ENCODE results near the gene HTR3D. TPM values are rescaled to one million over a fixed set of nuclear protein-coding genes. Genes with fewer than 3 reads are reported as not detected.

HTR3D gene
- polyA plus RNA-seq, 1 donor from 2014 or later, result not detected

DNA sequence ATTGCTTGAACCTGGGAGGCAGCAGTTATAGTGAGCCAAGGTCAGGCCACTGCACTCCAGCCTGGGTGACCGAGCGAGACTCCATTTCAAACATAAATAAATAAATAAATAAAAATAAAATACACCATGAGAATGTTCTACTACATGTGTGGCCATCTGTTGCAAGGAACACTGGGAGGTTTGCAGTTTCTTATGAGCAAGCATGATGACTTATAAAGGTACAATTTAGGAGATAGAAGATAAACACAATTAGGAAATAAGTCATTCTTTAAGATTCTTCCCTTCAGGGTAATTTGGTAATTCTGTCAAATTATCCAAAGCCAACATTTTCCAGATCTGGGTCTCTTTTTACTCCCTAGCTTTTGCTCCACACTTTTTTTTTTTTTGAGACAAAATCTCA lies 34.7 kb downstream of the HTR3D start:
- TF ChIP-seq, protein P1, sequence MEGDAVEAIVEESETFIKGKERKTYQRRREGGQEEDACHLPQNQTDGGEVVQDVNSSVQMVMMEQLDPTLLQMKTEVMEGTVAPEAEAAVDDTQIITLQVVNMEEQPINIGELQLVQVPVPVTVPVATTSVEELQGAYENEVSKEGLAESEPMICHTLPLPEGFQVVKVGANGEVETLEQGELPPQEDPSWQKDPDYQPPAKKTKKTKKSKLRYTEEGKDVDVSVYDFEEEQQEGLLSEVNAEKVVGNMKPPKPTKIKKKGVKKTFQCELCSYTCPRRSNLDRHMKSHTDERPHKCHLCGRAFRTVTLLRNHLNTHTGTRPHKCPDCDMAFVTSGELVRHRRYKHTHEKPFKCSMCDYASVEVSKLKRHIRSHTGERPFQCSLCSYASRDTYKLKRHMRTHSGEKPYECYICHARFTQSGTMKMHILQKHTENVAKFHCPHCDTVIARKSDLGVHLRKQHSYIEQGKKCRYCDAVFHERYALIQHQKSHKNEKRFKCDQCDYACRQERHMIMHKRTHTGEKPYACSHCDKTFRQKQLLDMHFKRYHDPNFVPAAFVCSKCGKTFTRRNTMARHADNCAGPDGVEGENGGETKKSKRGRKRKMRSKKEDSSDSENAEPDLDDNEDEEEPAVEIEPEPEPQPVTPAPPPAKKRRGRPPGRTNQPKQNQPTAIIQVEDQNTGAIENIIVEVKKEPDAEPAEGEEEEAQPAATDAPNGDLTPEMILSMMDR (IDR thresholded peaks at IDR 0.05; ENCODE audit: poor library complexity, severe bottlenecking), result no peak
- TF ChIP-seq EP300 (conservative IDR thresholded peaks at IDR 0.05; ENCODE audit: poor library complexity, severe bottlenecking) (no peak), EZH2 (IDR thresholded peaks at IDR 0.05; ENCODE audit: borderline replicate concordance, insufficient read depth, low read length, poor library complexity, severe bottlenecking) (no peak), TAF1 (IDR thresholded peaks at IDR 0.05; ENCODE audit: low read depth) (no peak), MXI1 (conservative IDR thresholded peaks at IDR 0.05; ENCODE audit: poor library complexity, severe bottlenecking) (no peak), POLR2AphosphoS5 (IDR thresholded peaks at IDR 0.05) (no peak)
- TF ChIP-seq, protein P2, sequence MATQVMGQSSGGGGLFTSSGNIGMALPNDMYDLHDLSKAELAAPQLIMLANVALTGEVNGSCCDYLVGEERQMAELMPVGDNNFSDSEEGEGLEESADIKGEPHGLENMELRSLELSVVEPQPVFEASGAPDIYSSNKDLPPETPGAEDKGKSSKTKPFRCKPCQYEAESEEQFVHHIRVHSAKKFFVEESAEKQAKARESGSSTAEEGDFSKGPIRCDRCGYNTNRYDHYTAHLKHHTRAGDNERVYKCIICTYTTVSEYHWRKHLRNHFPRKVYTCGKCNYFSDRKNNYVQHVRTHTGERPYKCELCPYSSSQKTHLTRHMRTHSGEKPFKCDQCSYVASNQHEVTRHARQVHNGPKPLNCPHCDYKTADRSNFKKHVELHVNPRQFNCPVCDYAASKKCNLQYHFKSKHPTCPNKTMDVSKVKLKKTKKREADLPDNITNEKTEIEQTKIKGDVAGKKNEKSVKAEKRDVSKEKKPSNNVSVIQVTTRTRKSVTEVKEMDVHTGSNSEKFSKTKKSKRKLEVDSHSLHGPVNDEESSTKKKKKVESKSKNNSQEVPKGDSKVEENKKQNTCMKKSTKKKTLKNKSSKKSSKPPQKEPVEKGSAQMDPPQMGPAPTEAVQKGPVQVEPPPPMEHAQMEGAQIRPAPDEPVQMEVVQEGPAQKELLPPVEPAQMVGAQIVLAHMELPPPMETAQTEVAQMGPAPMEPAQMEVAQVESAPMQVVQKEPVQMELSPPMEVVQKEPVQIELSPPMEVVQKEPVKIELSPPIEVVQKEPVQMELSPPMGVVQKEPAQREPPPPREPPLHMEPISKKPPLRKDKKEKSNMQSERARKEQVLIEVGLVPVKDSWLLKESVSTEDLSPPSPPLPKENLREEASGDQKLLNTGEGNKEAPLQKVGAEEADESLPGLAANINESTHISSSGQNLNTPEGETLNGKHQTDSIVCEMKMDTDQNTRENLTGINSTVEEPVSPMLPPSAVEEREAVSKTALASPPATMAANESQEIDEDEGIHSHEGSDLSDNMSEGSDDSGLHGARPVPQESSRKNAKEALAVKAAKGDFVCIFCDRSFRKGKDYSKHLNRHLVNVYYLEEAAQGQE (IDR thresholded peaks at IDR 0.05; ENCODE audit: borderline replicate concordance), result no peak
- Histone ChIP-seq H3K36me3 (ENCODE audit: insufficient read depth, low read length) (no peaks in the 10 kb centered on the region), H3K4me3 (ENCODE audit: low read length) (no peak overlapping the region), H3K79me2 (replicated peaks; ENCODE audit: insufficient read depth, low read length) (no peaks in the 10 kb centered on the region), H4K20me1 (ENCODE audit: insufficient read depth) (no peaks in the 10 kb centered on the region), H2AFZ (ENCODE audit: low read depth, low read length) (no peak overlapping the region), H3K9me2 (ENCODE audit: insufficient read depth, low read length) (no peaks in the 10 kb centered on the region), H3K9me3 (ENCODE audit: low read length) (peaks cover 3% of the 10 kb centered on the region), H3K9ac (ENCODE audit: low read length) (no peak overlapping the region), H3K27me3 (ENCODE audit: insufficient read depth, low read depth, low read length) (no peaks in the 10 kb centered on the region), H3K4me2 (ENCODE audit: low read length) (no peak overlapping the region), H3K27ac (ENCODE audit: low read length) (no peak overlapping the region), H3F3A (ENCODE audit: insufficient read depth, low read length, poor library complexity, severe bottlenecking) (no peaks in the 10 kb centered on the region)

DNA sequence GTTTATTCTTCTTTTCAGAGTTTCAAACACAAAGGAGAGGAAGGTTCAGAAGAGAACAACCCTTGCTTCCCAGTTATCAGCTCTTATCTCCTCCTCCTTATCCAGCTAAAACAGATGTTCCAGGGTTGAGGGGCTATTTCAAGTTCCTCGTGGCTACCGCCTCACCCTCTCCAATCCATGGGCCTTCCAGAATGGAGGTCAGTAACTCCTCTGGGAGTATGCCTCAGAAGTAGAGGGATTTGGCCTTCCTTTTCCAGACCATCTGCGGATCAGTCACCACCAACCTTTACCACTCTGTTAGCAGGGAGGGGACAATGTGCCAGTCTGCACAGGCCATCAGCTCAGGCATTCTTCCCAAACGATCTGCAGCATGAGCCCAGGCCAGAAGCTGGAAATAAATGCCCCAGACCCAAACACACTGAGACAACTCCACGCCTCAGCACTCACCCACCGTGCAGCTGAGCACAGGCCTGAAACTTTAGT lies 36.1 kb downstream of the HTR3D start:
- H3K27me3 ChIP-seq (ENCODE audit: insufficient read depth, low read depth, low read length), result no peaks in the 10 kb centered on the region
- TF ChIP-seq, protein P2 (IDR thresholded peaks at IDR 0.05; ENCODE audit: borderline replicate concordance), result no peak
- no peak for TF ChIP-seq TAF1 (IDR thresholded peaks at IDR 0.05; ENCODE audit: low read depth)
- no peak overlapping the region for H3K27ac ChIP-seq (ENCODE audit: low read length)
- no peak overlapping the region for H3K4me3 ChIP-seq (ENCODE audit: low read length)
- no peak overlapping the region for H3K9ac ChIP-seq (ENCODE audit: low read length)
- H2AFZ ChIP-seq (ENCODE audit: low read depth, low read length), result no peak overlapping the region
- no peaks in the 10 kb centered on the region for H3K9me2 ChIP-seq (ENCODE audit: insufficient read depth, low read length)
- H3K9me3 ChIP-seq (ENCODE audit: low read length), result peaks cover 3% of the 10 kb centered on the region
- H3F3A ChIP-seq (ENCODE audit: insufficient read depth, low read length, poor library complexity, severe bottlenecking), result no peaks in the 10 kb centered on the region
- no peak overlapping the region for H3K4me2 ChIP-seq (ENCODE audit: low read length)
- H4K20me1 ChIP-seq (ENCODE audit: insufficient read depth), result no peaks in the 10 kb centered on the region
- no peaks in the 10 kb centered on the region for H3K36me3 ChIP-seq (ENCODE audit: insufficient read depth, low read length)
- no peaks in the 10 kb centered on the region for H3K79me2 ChIP-seq (replicated peaks; ENCODE audit: insufficient read depth, low read length)
